Liver (tissue), 3 donors: ENCODE results near the gene SLC25A39.

ENCODE experiments used
- FOXA1 ChIP-seq: IDR thresholded peaks from 2 replicates; pipeline ENCODE4 v1.6.1; 2016; ENCODE audit warnings: antibody characterized with exemption
- JUND ChIP-seq, 2 donors: IDR thresholded peaks; 2 replicates each; pipeline ENCODE4 v1.6.1; 2016; ENCODE audit warnings: antibody characterized with exemption in 2 of 2
- TF ChIP-seq, protein P1 (sequence below): fragments of 150-350 bp; IDR thresholded peaks from 2 replicates; pipeline ENCODE4 v1.5.1; 2017; ENCODE audit warnings: improper control_type of control experiment, low read depth, low read length; ENCODE audit not compliant: missing input control
- TF ChIP-seq, protein P2 (sequence below): IDR thresholded peaks from 2 replicates; pipeline ENCODE4 v1.6.1; 2016; ENCODE audit warnings: antibody characterized with exemption, mild to moderate bottlenecking
- TF ChIP-seq, protein P3 (sequence below): IDR thresholded peaks from 2 replicates; pipeline ENCODE4 v1.6.1; 2016; ENCODE audit warnings: antibody characterized with exemption
- donor health status: healthy.
- donor health status: healthy.

DNA sequence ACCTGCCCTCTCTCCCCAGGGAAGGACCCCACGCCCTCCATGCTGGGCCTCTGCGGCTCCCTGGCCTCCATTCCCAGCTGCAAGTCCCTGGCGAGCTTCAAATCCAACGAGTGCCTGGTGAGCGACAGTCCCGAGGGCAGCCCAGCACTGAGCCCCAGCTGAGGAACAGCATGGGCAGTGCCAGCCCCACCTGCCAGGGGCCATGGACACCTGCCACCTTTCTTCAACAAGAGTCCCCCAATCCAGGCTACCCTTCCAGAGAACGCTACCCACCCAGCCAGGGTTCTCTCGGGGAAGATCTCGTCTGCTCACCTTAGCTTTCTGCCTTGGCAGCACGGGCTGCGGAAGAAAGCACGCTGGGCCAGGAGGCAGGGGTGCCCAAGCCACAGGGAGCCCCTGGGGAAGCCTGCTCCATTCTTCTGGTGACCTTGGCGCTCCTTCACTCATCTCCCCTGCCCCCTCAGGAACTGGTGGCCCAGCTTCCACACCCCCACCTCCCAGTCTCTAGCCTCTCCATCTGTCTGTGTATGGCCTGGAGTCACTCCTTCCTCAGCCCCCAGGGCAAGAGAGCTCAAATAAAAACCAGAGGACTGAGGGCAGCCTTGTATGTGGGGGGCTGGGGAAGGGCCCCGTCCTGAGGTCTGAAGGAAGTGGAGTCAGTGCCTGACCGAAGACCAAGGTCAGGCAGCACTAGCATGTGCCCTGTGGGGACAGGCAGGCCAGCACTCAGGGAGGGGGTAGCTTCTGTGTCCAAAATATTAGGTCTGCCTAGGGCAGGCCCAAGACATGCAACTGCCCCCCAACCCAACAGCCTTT is 6.3 kb downstream of the SLC25A39 start:
- TF ChIP-seq, protein P1, sequence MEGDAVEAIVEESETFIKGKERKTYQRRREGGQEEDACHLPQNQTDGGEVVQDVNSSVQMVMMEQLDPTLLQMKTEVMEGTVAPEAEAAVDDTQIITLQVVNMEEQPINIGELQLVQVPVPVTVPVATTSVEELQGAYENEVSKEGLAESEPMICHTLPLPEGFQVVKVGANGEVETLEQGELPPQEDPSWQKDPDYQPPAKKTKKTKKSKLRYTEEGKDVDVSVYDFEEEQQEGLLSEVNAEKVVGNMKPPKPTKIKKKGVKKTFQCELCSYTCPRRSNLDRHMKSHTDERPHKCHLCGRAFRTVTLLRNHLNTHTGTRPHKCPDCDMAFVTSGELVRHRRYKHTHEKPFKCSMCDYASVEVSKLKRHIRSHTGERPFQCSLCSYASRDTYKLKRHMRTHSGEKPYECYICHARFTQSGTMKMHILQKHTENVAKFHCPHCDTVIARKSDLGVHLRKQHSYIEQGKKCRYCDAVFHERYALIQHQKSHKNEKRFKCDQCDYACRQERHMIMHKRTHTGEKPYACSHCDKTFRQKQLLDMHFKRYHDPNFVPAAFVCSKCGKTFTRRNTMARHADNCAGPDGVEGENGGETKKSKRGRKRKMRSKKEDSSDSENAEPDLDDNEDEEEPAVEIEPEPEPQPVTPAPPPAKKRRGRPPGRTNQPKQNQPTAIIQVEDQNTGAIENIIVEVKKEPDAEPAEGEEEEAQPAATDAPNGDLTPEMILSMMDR: no peak
- TF ChIP-seq FOXA1 (no peak), JUND (IDR thresholded peaks at IDR 0.05) (no peak)
- TF ChIP-seq, protein P2, sequence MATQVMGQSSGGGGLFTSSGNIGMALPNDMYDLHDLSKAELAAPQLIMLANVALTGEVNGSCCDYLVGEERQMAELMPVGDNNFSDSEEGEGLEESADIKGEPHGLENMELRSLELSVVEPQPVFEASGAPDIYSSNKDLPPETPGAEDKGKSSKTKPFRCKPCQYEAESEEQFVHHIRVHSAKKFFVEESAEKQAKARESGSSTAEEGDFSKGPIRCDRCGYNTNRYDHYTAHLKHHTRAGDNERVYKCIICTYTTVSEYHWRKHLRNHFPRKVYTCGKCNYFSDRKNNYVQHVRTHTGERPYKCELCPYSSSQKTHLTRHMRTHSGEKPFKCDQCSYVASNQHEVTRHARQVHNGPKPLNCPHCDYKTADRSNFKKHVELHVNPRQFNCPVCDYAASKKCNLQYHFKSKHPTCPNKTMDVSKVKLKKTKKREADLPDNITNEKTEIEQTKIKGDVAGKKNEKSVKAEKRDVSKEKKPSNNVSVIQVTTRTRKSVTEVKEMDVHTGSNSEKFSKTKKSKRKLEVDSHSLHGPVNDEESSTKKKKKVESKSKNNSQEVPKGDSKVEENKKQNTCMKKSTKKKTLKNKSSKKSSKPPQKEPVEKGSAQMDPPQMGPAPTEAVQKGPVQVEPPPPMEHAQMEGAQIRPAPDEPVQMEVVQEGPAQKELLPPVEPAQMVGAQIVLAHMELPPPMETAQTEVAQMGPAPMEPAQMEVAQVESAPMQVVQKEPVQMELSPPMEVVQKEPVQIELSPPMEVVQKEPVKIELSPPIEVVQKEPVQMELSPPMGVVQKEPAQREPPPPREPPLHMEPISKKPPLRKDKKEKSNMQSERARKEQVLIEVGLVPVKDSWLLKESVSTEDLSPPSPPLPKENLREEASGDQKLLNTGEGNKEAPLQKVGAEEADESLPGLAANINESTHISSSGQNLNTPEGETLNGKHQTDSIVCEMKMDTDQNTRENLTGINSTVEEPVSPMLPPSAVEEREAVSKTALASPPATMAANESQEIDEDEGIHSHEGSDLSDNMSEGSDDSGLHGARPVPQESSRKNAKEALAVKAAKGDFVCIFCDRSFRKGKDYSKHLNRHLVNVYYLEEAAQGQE: no peak
- TF ChIP-seq, protein P3, sequence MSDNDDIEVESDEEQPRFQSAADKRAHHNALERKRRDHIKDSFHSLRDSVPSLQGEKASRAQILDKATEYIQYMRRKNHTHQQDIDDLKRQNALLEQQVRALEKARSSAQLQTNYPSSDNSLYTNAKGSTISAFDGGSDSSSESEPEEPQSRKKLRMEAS: no peak
